Measurements from ENCODE around the gene SNAPC3. TPM values are rescaled to one million over a fixed set of nuclear protein-coding genes. Genes with fewer than 3 reads are reported as not detected.

SNAPC3 gene
- total RNA-seq, 1 experiment from 2014 or later = 11.5 TPM

- DNase-seq (ENCODE audit: low read depth, low spot score) (no peak), ATAC-seq (no peak)
- Histone ChIP-seq H3K9me3 (ENCODE audit: control insufficient read depth, insufficient read depth, low read depth, low read length) (no peaks in the 10 kb centered on the region), H3K27me3 (ENCODE audit: control insufficient read depth, insufficient read depth, low read length) (no peaks in the 10 kb centered on the region), H3K27ac (ENCODE audit: low read length) (no peak overlapping the region), H3K4me3 (ENCODE audit: low read depth in 2 of 2, low read length in 2 of 2) (no peak overlapping the region), H3K36me3 (ENCODE audit: control insufficient read depth, insufficient read depth, low read length) (peaks cover 4% of the 10 kb centered on the region; the same call in 1 of the 2 replicates), H3K4me1 (ENCODE audit: control insufficient read depth, insufficient read depth, low read length) (no peaks in the 10 kb centered on the region)
- in situ Hi-C loops (cut with HindIII; ENCODE audit: low pct_unique_long_range_greater_than_20kb, low sequenced_read_pairs) = no loop called here
- BruUV-seq (replicated peaks) = no TSS peak
- TF ChIP-seq SIN3A (IDR thresholded peaks at IDR 0.05; ENCODE audit: borderline replicate concordance, insufficient read depth, low read depth, low read length) = no peak
- no peak for TF ChIP-seq TCF7L2 (IDR thresholded peaks at IDR 0.05; ENCODE audit: low read depth, low read length)
- no peak for TF ChIP-seq CTCF (IDR thresholded peaks at IDR 0.05)
- no peak for TF ChIP-seq REST (IDR thresholded peaks at IDR 0.05; ENCODE audit: insufficient read depth in 1 of 2, low read depth in 2 of 2, low read length in 1 of 2)
- TF ChIP-seq POLR2AphosphoS5 (IDR thresholded peaks at IDR 0.05; ENCODE audit: low read depth, low read length) = no peak
- POLR2A ChIA-PET = no interaction called here
- CTCF ChIA-PET = no interaction called here
- intact Hi-C loops (cut with micrococcal nuclease; ENCODE audit: unreplicated experiment) = no loop called here
Observed at GRCh38 chr9:15444141-15444540, 21.5 kb downstream of the SNAPC3 start.

GRCh38 chr9:15453956-15454355, 31.3 kb downstream of the SNAPC3 start:
- BruUV-seq (replicated peaks) = no TSS peak
- Histone ChIP-seq H3K27me3 (ENCODE audit: control insufficient read depth, insufficient read depth, low read length) (no peaks in the 10 kb centered on the region), H3K4me1 (ENCODE audit: control insufficient read depth, insufficient read depth, low read length) (no peaks in the 10 kb centered on the region), H3K4me3 (ENCODE audit: low read depth in 2 of 2, low read length in 2 of 2) (no peak overlapping the region), H3K36me3 (ENCODE audit: control insufficient read depth, insufficient read depth, low read length) (no peaks in the 10 kb centered on the region; the same call in 1 of the 2 replicates), H3K9me3 (ENCODE audit: control insufficient read depth, insufficient read depth, low read depth, low read length) (no peaks in the 10 kb centered on the region), H3K27ac (ENCODE audit: low read length) (no peak overlapping the region)
- in situ Hi-C loops (cut with HindIII; ENCODE audit: low pct_unique_long_range_greater_than_20kb, low sequenced_read_pairs) = no loop called here
- TF ChIP-seq REST (IDR thresholded peaks at IDR 0.05; ENCODE audit: insufficient read depth in 1 of 2, low read depth in 2 of 2, low read length in 1 of 2) (no peak), TCF7L2 (IDR thresholded peaks at IDR 0.05; ENCODE audit: low read depth, low read length) (no peak), SIN3A (IDR thresholded peaks at IDR 0.05; ENCODE audit: borderline replicate concordance, insufficient read depth, low read depth, low read length) (no peak), CTCF (IDR thresholded peaks at IDR 0.05) (no peak), POLR2AphosphoS5 (IDR thresholded peaks at IDR 0.05; ENCODE audit: low read depth, low read length) (no peak)
- intact Hi-C loops (cut with micrococcal nuclease; ENCODE audit: unreplicated experiment) = no loop called here
- POLR2A ChIA-PET = no interaction called here
- ATAC-seq = no peak
- DNase-seq (ENCODE audit: low read depth, low spot score) = no peak
- CTCF ChIA-PET = no interaction called here

Measured in Panc1 (cell line).